Ectodermal cell (in vitro differentiated cells): ENCODE measurements around the gene USP10.

Experiments used
- H3K27ac ChIP-seq: 2 replicates; pipeline ENCODE4 v1.7.0; 2013; ENCODE audit warnings: mild to moderate bottlenecking, low read depth, low read length; ENCODE audit not compliant: insufficient read depth, poor library complexity, severe bottlenecking
- H3K27me3 ChIP-seq: 2 replicates; pipeline ENCODE4 v1.7.0; 2013; ENCODE audit warnings: mild to moderate bottlenecking, low read length; ENCODE audit not compliant: insufficient read depth, control insufficient read depth, poor library complexity, severe bottlenecking
- H3K36me3 ChIP-seq: one replicate; pipeline ENCODE4 v1.7.0; 2013; ENCODE audit warnings: low read length; ENCODE audit not compliant: control insufficient read depth, insufficient read depth
- H3K4me1 ChIP-seq: one replicate; pipeline ENCODE4 v1.7.0; 2013; ENCODE audit warnings: low read length; ENCODE audit not compliant: control insufficient read depth, insufficient read depth
- H3K4me3 ChIP-seq: 2 replicates; pipeline ENCODE4 v1.7.0; 2013; ENCODE audit warnings: low read depth, low read length, control low read depth; ENCODE audit not compliant: insufficient read depth
- H3K9me3 ChIP-seq: 2 replicates; pipeline ENCODE4 v1.7.0; 2013; ENCODE audit warnings: mild to moderate bottlenecking, low read length, moderate library complexity; ENCODE audit not compliant: control insufficient read depth
- WGBS, 2 experiments: methylation state at CpG; one replicate each; pipeline ENCODE4 v1.1.7; 2013; ENCODE audit warnings: missing lambda C conversion rate in 2 of 2; 5-methylcytosine and 5-hydroxymethylcytosine counted together

USP10 gene

GRCh38 chr16:84714028-84714427 is 14.2 kb downstream of the USP10 start:
- Histone ChIP-seq H3K9me3 (no peaks in the 10 kb centered on the region), H3K4me1 (peaks cover 20% of the 10 kb centered on the region), H3K27me3 (no peaks in the 10 kb centered on the region), H3K36me3 (no peaks in the 10 kb centered on the region), H3K27ac (no peak overlapping the region), H3K4me3 (no peak overlapping the region)
- 85 to 93% methylated on average over 6 of the region's 6 CpGs for WGBS, 2 experiments

- no peaks in the 10 kb centered on the region for H3K9me3 ChIP-seq
- 87 to 94% methylated on average over 3 of the region's 3 CpGs for WGBS, 2 experiments
- no peaks in the 10 kb centered on the region for H3K36me3 ChIP-seq
- H3K27ac ChIP-seq = no peak overlapping the region
- H3K4me1 ChIP-seq = peaks cover 9% of the 10 kb centered on the region
- no peaks in the 10 kb centered on the region for H3K27me3 ChIP-seq
- H3K4me3 ChIP-seq = no peak overlapping the region
These were observed 15.6 kb downstream of the USP10 start for GRCh38 chr16:84715424-84715823.

- 95 to 97% methylated on average over 7 of the region's 7 CpGs for WGBS, 2 experiments
- Histone ChIP-seq H3K36me3 (no peaks in the 10 kb centered on the region), H3K9me3 (no peaks in the 10 kb centered on the region), H3K4me3 (no peak overlapping the region), H3K27me3 (no peaks in the 10 kb centered on the region), H3K4me1 (peaks cover 9% of the 10 kb centered on the region), H3K27ac (no peak overlapping the region)
These were observed 16.1 kb downstream of the USP10 start for GRCh38 chr16:84715854-84716253.

- Histone ChIP-seq H3K9me3 (no peaks in the 10 kb centered on the region), H3K27ac (no peak overlapping the region), H3K4me1 (peaks cover 9% of the 10 kb centered on the region), H3K27me3 (no peaks in the 10 kb centered on the region), H3K36me3 (no peaks in the 10 kb centered on the region), H3K4me3 (no peak overlapping the region)
- 80 to 84% methylated on average over 7 of the region's 7 CpGs for WGBS, 2 experiments
These were observed 16.9 kb downstream of the USP10 start for GRCh38 chr16:84716740-84717139.

- H3K9me3 ChIP-seq = no peaks in the 10 kb centered on the region
- H3K27ac ChIP-seq = no peak overlapping the region
- H3K36me3 ChIP-seq = no peaks in the 10 kb centered on the region
- H3K4me1 ChIP-seq = peaks cover 9% of the 10 kb centered on the region
- no peaks in the 10 kb centered on the region for H3K27me3 ChIP-seq
- H3K4me3 ChIP-seq = no peak overlapping the region
- 98 to 100% methylated on average over 2 of the region's 2 CpGs for WGBS, 2 experiments
These were observed 17.7 kb downstream of the USP10 start for GRCh38 chr16:84717484-84717883.

GRCh38 chr16:84720177-84720579 is 20.4 kb downstream of the USP10 start:
- H3K27me3 ChIP-seq = no peaks in the 10 kb centered on the region
- no peaks in the 10 kb centered on the region for H3K9me3 ChIP-seq
- peaks cover 8% of the 10 kb centered on the region for H3K4me1 ChIP-seq
- 94 to 96% methylated on average over 8 of the region's 8 CpGs for whole genome bisulfite sequencing, 2 experiments
- no peaks in the 10 kb centered on the region for H3K36me3 ChIP-seq
- no peak overlapping the region for H3K4me3 ChIP-seq
- H3K27ac ChIP-seq = no peak overlapping the region

GRCh38 chr16:84722068-84722467 is 22.3 kb downstream of the USP10 start:
- Histone ChIP-seq H3K4me1 (peaks cover 17% of the 10 kb centered on the region), H3K4me3 (no peak overlapping the region), H3K36me3 (no peaks in the 10 kb centered on the region), H3K27ac (no peak overlapping the region), H3K9me3 (no peaks in the 10 kb centered on the region), H3K27me3 (no peaks in the 10 kb centered on the region)
- WGBS, 2 experiments = 92 to 100% methylated on average over 1 of the region's 1 CpG

- H3K27ac ChIP-seq = no peak overlapping the region
These were observed 24.1 kb downstream of the USP10 start for GRCh38 chr16:84723906-84724305.

GRCh38 chr16:84724606-84725309 is 25.0 kb downstream of the USP10 start:
- 79 to 87% methylated on average over 6 of the region's 6 CpGs for WGBS, 2 experiments
- H3K27ac ChIP-seq = no peak overlapping the region
- H3K4me3 ChIP-seq = no peak overlapping the region
- H3K9me3 ChIP-seq = no peaks in the 10 kb centered on the region
- H3K36me3 ChIP-seq = no peaks in the 10 kb centered on the region
- H3K4me1 ChIP-seq = peaks cover 17% of the 10 kb centered on the region
- H3K27me3 ChIP-seq = no peaks in the 10 kb centered on the region

More at GRCh38 chr16:84723906-84724305, 24.1 kb downstream of the USP10 start:
- no peaks in the 10 kb centered on the region for H3K36me3 ChIP-seq
- 91 to 100% methylated on average over 1 of the region's 1 CpG for WGBS, 2 experiments
- no peaks in the 10 kb centered on the region for H3K27me3 ChIP-seq
- H3K9me3 ChIP-seq = no peaks in the 10 kb centered on the region
- H3K4me3 ChIP-seq = no peak overlapping the region
- peaks cover 17% of the 10 kb centered on the region for H3K4me1 ChIP-seq

- WGBS, 2 experiments = 53 to 56% methylated on average over 8 to 9 of the region's 9 CpGs
- no peak overlapping the region for H3K27ac ChIP-seq
These were observed 25.8 kb downstream of the USP10 start for GRCh38 chr16:84725481-84726078.

More at GRCh38 chr16:84725481-84726078, 25.8 kb downstream of the USP10 start:
- Histone ChIP-seq H3K9me3 (no peaks in the 10 kb centered on the region), H3K4me1 (peaks cover 17% of the 10 kb centered on the region), H3K36me3 (no peaks in the 10 kb centered on the region), H3K4me3 (no peak overlapping the region), H3K27me3 (no peaks in the 10 kb centered on the region)
